Measurements from ENCODE around the gene CDCA7. TPM values are rescaled to one million over a fixed set of nuclear protein-coding genes. Genes with fewer than 3 reads are reported as not detected.

CDCA7 gene
- total RNA-seq, 1 donor from 2014 or later = 13.0 TPM

GRCh38 chr2:173393636-173394035, 39.0 kb downstream of the CDCA7 start:
- H3K4me3 Mint-ChIP-seq (ENCODE audit: unreplicated experiment) = no peak overlapping the region
- no peaks in the 10 kb centered on the region for H3K9me3 Mint-ChIP-seq (ENCODE audit: unreplicated experiment)
- H3K27me3 Mint-ChIP-seq (ENCODE audit: unreplicated experiment) = peaks cover 3% of the 10 kb centered on the region
- no peaks in the 10 kb centered on the region for H3K4me1 Mint-ChIP-seq (ENCODE audit: unreplicated experiment)
- no peak for TF ChIP-seq CTCF (IDR thresholded peaks at IDR 0.05; ENCODE audit: unreplicated experiment)
- DNase-seq (ENCODE audit: low spot score) = no peak
- no peak overlapping the region for H3K27ac Mint-ChIP-seq (ENCODE audit: unreplicated experiment)
- H3K36me3 Mint-ChIP-seq (ENCODE audit: low read depth, unreplicated experiment) = no peaks in the 10 kb centered on the region

GRCh38 chr2:173394091-173394974, 39.7 kb downstream of the CDCA7 start:
- no peaks in the 10 kb centered on the region for H3K36me3 Mint-ChIP-seq (ENCODE audit: low read depth, unreplicated experiment)
- H3K4me3 Mint-ChIP-seq (ENCODE audit: unreplicated experiment) = no peak overlapping the region
- H3K27ac Mint-ChIP-seq (ENCODE audit: unreplicated experiment) = no peak overlapping the region
- no peak for DNase-seq (ENCODE audit: low spot score)
- no peaks in the 10 kb centered on the region for H3K9me3 Mint-ChIP-seq (ENCODE audit: unreplicated experiment)
- no peak for TF ChIP-seq CTCF (IDR thresholded peaks at IDR 0.05; ENCODE audit: unreplicated experiment)
- H3K27me3 Mint-ChIP-seq (ENCODE audit: unreplicated experiment) = peaks cover 3% of the 10 kb centered on the region
- no peaks in the 10 kb centered on the region for H3K4me1 Mint-ChIP-seq (ENCODE audit: unreplicated experiment)

- Mint-ChIP-seq H3K9me3 (ENCODE audit: unreplicated experiment) (no peaks in the 10 kb centered on the region), H3K4me1 (ENCODE audit: unreplicated experiment) (peaks cover 2% of the 10 kb centered on the region), H3K4me3 (ENCODE audit: unreplicated experiment) (no peak overlapping the region), H3K27ac (ENCODE audit: unreplicated experiment) (no peak overlapping the region), H3K36me3 (ENCODE audit: low read depth, unreplicated experiment) (no peaks in the 10 kb centered on the region), H3K27me3 (ENCODE audit: unreplicated experiment) (peaks cover 3% of the 10 kb centered on the region)
- no peak for TF ChIP-seq CTCF (IDR thresholded peaks at IDR 0.05; ENCODE audit: unreplicated experiment)
- no peak for DNase-seq (ENCODE audit: low spot score)
Measured at GRCh38 chr2:173395567-173396351, 41.1 kb downstream of the CDCA7 start.

GRCh38 chr2:173397539-173397938, 42.9 kb downstream of the CDCA7 start:
- Mint-ChIP-seq H3K36me3 (ENCODE audit: low read depth, unreplicated experiment) (no peaks in the 10 kb centered on the region), H3K4me1 (ENCODE audit: unreplicated experiment) (peaks cover 16% of the 10 kb centered on the region), H3K4me3 (ENCODE audit: unreplicated experiment) (no peak overlapping the region), H3K27me3 (ENCODE audit: unreplicated experiment) (peaks cover 5% of the 10 kb centered on the region), H3K9me3 (ENCODE audit: unreplicated experiment) (no peaks in the 10 kb centered on the region), H3K27ac (ENCODE audit: unreplicated experiment) (no peak overlapping the region)
- no peak for DNase-seq (ENCODE audit: low spot score)
- TF ChIP-seq CTCF (IDR thresholded peaks at IDR 0.05; ENCODE audit: unreplicated experiment) = no peak

Measured in endothelial cell (in vitro differentiated cells).